ENCODE measurements around the gene RPL9.

RPL9 gene

GRCh38 chr4:39450618-39451017, 8.1 kb downstream of the RPL9 start:
- TF ChIP-seq, protein P1, sequence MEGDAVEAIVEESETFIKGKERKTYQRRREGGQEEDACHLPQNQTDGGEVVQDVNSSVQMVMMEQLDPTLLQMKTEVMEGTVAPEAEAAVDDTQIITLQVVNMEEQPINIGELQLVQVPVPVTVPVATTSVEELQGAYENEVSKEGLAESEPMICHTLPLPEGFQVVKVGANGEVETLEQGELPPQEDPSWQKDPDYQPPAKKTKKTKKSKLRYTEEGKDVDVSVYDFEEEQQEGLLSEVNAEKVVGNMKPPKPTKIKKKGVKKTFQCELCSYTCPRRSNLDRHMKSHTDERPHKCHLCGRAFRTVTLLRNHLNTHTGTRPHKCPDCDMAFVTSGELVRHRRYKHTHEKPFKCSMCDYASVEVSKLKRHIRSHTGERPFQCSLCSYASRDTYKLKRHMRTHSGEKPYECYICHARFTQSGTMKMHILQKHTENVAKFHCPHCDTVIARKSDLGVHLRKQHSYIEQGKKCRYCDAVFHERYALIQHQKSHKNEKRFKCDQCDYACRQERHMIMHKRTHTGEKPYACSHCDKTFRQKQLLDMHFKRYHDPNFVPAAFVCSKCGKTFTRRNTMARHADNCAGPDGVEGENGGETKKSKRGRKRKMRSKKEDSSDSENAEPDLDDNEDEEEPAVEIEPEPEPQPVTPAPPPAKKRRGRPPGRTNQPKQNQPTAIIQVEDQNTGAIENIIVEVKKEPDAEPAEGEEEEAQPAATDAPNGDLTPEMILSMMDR (IDR thresholded peaks at IDR 0.05), result no peak
- TF ChIP-seq ZFX (IDR thresholded peaks at IDR 0.05; ENCODE audit: borderline replicate concordance), result no peak
- H3K27ac ChIP-seq, result peak overlapping the region; percentile 91

DNA sequence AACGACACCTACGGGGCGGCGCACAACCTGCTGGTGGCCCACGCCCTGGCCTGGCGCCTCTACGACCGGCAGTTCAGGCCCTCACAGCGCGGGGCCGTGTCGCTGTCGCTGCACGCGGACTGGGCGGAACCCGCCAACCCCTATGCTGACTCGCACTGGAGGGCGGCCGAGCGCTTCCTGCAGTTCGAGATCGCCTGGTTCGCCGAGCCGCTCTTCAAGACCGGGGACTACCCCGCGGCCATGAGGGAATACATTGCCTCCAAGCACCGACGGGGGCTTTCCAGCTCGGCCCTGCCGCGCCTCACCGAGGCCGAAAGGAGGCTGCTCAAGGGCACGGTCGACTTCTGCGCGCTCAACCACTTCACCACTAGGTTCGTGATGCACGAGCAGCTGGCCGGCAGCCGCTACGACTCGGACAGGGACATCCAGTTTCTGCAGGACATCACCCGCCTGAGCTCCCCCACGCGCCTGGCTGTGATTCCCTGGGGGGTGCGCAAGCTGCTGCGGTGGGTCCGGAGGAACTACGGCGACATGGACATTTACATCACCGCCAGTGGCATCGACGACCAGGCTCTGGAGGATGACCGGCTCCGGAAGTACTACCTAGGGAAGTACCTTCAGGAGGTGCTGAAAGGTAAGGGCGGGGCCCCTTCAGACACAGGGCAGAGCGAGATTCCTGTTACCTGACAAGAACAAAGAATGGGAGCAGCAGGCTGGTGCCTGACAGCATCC, 11.7 kb downstream of the RPL9 start:
- TF ChIP-seq, protein P1 (IDR thresholded peaks at IDR 0.05), result peak; percentile 71
- no peak for TF ChIP-seq ZFX (IDR thresholded peaks at IDR 0.05; ENCODE audit: borderline replicate concordance)

DNA sequence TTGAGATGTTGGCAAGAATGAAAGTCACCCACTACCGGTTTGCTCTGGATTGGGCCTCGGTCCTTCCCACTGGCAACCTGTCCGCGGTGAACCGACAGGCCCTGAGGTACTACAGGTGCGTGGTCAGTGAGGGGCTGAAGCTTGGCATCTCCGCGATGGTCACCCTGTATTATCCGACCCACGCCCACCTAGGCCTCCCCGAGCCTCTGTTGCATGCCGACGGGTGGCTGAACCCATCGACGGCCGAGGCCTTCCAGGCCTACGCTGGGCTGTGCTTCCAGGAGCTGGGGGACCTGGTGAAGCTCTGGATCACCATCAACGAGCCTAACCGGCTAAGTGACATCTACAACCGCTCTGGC, 12.3 kb downstream of the RPL9 start:
- peak overlapping the region; percentile 91 for H3K27ac ChIP-seq
- TF ChIP-seq, protein P1 (IDR thresholded peaks at IDR 0.05), result no peak

More for the DNA sequence above, 11.7 kb downstream of the RPL9 start:
- peak overlapping the region; percentile 91 for H3K27ac ChIP-seq

DNA sequence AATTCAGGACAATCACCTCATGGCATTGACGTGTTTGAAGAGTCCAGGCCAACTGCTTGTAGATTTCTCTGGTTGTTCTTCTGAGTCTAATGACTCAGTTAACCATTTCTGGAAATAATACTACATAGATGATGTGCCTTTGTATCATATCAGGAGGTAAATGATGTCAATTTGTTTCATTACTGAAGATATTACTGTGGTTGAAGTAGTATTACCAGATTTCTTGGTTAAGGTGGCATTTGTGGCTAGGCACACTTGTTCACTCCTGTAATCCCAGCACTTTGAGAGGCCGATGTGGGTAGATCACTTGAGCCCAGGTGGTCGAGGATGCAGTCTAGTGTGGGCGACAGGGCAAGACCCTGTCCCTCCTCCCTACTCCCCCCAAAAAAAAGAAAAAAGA, 15.7 kb downstream of the RPL9 start:
- no peak overlapping the region for H3K27ac ChIP-seq
- TF ChIP-seq, protein P1 (IDR thresholded peaks at IDR 0.05), result no peak
- no peak for TF ChIP-seq ZFX (IDR thresholded peaks at IDR 0.05; ENCODE audit: borderline replicate concordance)

- TF ChIP-seq, protein P1 (IDR thresholded peaks at IDR 0.05), result no peak
- TF ChIP-seq ZFX (IDR thresholded peaks at IDR 0.05; ENCODE audit: borderline replicate concordance), result no peak
Observed at GRCh38 chr4:39441593-39441992, 17.1 kb downstream of the RPL9 start.

GRCh38 chr4:39435659-39436563, 22.8 kb downstream of the RPL9 start:
- H3K27ac ChIP-seq, result no peak overlapping the region
- no peak for TF ChIP-seq ZFX (IDR thresholded peaks at IDR 0.05; ENCODE audit: borderline replicate concordance)
- TF ChIP-seq, protein P1 (IDR thresholded peaks at IDR 0.05), result peak; percentile 35

More at GRCh38 chr4:39441593-39441992, 17.1 kb downstream of the RPL9 start:
- H3K27ac ChIP-seq, result no peak overlapping the region

All from 22Rv1 (cell line).